GM23248 (cell line): ENCODE data around the gene RASGEF1B. TPM values are rescaled to one million over a fixed set of nuclear protein-coding genes. Genes with fewer than 3 reads are reported as not detected.

Experiments
- DNase-seq: peaks from one replicate; pipeline ENCODE4 v3.0.0-alpha.2; 2015
- H2AFZ ChIP-seq: fragments of 200-600 bp; sonication (generic); 2 replicates; pipeline ENCODE4 v1.6.1; 2016; ENCODE audit warnings: antibody characterized with exemption
- H3F3A ChIP-seq: fragments of 200-600 bp; sonication (generic); 2 replicates; pipeline ENCODE4 v1.6.1; 2016; ENCODE audit warnings: mild to moderate bottlenecking, antibody characterized with exemption, mixed run types; ENCODE audit not compliant: insufficient read depth
- H3K27ac ChIP-seq: fragments of 200-600 bp; sonication (generic); 2 replicates; pipeline ENCODE4 v1.5.1; 2016; ENCODE audit warnings: mild to moderate bottlenecking
- H3K27me3 ChIP-seq: fragments of 200-600 bp; sonication (generic); replicated peaks from 2 replicates; pipeline ENCODE4 v1.6.1; 2016; ENCODE audit warnings: mild to moderate bottlenecking; ENCODE audit not compliant: insufficient read depth
- H3K36me3 ChIP-seq: fragments of 200-600 bp; sonication (generic); 2 replicates; pipeline ENCODE4 v1.6.1; 2016; ENCODE audit warnings: low read depth, mild to moderate bottlenecking
- H3K4me1 ChIP-seq: fragments of 200-600 bp; sonication (generic); 2 replicates; pipeline ENCODE4 v1.6.1; 2016; ENCODE audit warnings: mild to moderate bottlenecking; ENCODE audit not compliant: insufficient read depth
- H3K4me2 ChIP-seq: fragments of 200-600 bp; sonication (generic); one replicate; pipeline ENCODE4 v1.6.1; 2016; ENCODE audit warnings: mild to moderate bottlenecking; ENCODE audit not compliant: unreplicated experiment
- H3K4me3 ChIP-seq: fragments of 200-600 bp; sonication (generic); 2 replicates; pipeline ENCODE4 v1.5.1; 2016; ENCODE audit warnings: mild to moderate bottlenecking
- H3K79me2 ChIP-seq: fragments of 200-600 bp; sonication (generic); 2 replicates; pipeline ENCODE4 v1.6.1; 2016; ENCODE audit warnings: mild to moderate bottlenecking; ENCODE audit not compliant: insufficient read depth
- H3K9ac ChIP-seq: fragments of 200-600 bp; sonication (generic); 2 replicates; pipeline ENCODE4 v1.6.1; 2016; ENCODE audit warnings: mild to moderate bottlenecking
- H3K9me2 ChIP-seq: fragments of 200-600 bp; sonication (generic); 2 replicates; pipeline ENCODE4 v1.6.1; 2016; ENCODE audit warnings: mixed run types, mild to moderate bottlenecking, moderate library complexity; ENCODE audit not compliant: insufficient read depth
- H3K9me3 ChIP-seq: fragments of 200-600 bp; sonication (generic); one replicate; pipeline ENCODE4 v1.6.1; 2017; ENCODE audit warnings: low read depth
- H4K20me1 ChIP-seq: fragments of 200-600 bp; sonication (generic); 2 replicates; pipeline ENCODE4 v1.6.0; 2016; ENCODE audit not compliant: insufficient read depth
- EZH2 ChIP-seq: fragments of 200-600 bp; sonication (generic); IDR thresholded peaks from 2 replicates; pipeline ENCODE4 v1.6.1; 2018; ENCODE audit warnings: antibody characterized with exemption, mild to moderate bottlenecking; ENCODE audit not compliant: insufficient read depth, poor library complexity, severe bottlenecking
- EZH2phosphoT487 ChIP-seq: fragments of 200-600 bp; sonication (generic); IDR thresholded peaks from 2 replicates; pipeline ENCODE4 v1.6.1; 2018; ENCODE audit warnings: antibody characterized with exemption, moderate library complexity, mild to moderate bottlenecking, low read depth; ENCODE audit not compliant: insufficient read depth
- WGBS, 2 experiments: methylation state at CpG; one replicate each; pipeline ENCODE4 v1.1.6; 2015 to 2017; ENCODE audit warnings: low lambda C conversion rate in 2 of 2, low coverage in 1 of 2; ENCODE audit errors: missing lambda C conversion rate in 2 of 2; 5-methylcytosine and 5-hydroxymethylcytosine counted together
- in situ Hi-C: fragments of 300-500 bp; cut with MboI; formaldehyde crosslinking; loops from 2 replicates; pipeline ENCODE4 v1.15.0; 2020
- polyA plus RNA-seq: library from polyadenylated mRNA; unstranded; fragments of >200 nt; fragmentation: Nextera tagmentation; extraction: Ambion mirVana; gene quantifications from 2 replicates; pipeline ENCODE4 v1.2.1, GENCODE V29; 2016
- total RNA-seq: library from RNA; depleted of rRNA; stranded (reverse); fragments of >200 nt; shearing (Covaris generic); gene quantifications from 2 replicates; pipeline ENCODE4 v1.2.3, GENCODE V29; 2014

RASGEF1B gene
- total and polyA plus RNA-seq, 2 experiments from 2014 or later, result 0.09 TPM; not detected in 1

- Histone ChIP-seq H3K9ac (no peak overlapping the region), H3K4me1 (peaks cover 4% of the 10 kb centered on the region; the same call in 1 of the 2 replicates), H3K79me2 (no peaks in the 10 kb centered on the region), H3K9me3 (no peaks in the 10 kb centered on the region), H3K9me2 (no peaks in the 10 kb centered on the region), H2AFZ (peak overlapping the region; percentile 83), H3K4me2 (peak overlapping the region; percentile 67), H3K27ac (no peak overlapping the region), H4K20me1 (no peaks in the 10 kb centered on the region), H3K4me3 (peak overlapping the region; percentile 78), H3K27me3 (peaks cover 37% of the 10 kb centered on the region), H3K36me3 (no peaks in the 10 kb centered on the region), H3F3A (no peaks in the 10 kb centered on the region)
- DNase-seq, result peak; percentile 53
- TF ChIP-seq EZH2phosphoT487 (no peak), EZH2 (no peak)
- WGBS, 2 experiments, result 51 to 52% methylated on average over 9 of the region's 9 CpGs
- in situ Hi-C loops, result loop anchor here (10.0 to 25.0 kb wide), 2 partner anchors 362 to 740 kb away; no protein-coding TSS in a partner anchor
Measured at GRCh38 chr4:81472281-81473182, 825 bp upstream of the RASGEF1B start.

- WGBS, 2 experiments, result 1 to 3% methylated on average over 20 to 21 of the region's 21 CpGs
- Histone ChIP-seq H4K20me1 (no peaks in the 10 kb centered on the region), H3K9me3 (no peaks in the 10 kb centered on the region), H3K4me2 (peak overlapping the region; percentile 67), H3K4me1 (peaks cover 9% of the 10 kb centered on the region; the same call in 1 of the 2 replicates), H3K79me2 (no peaks in the 10 kb centered on the region), H2AFZ (peak overlapping the region; percentile 83), H3K9ac (peak overlapping the region; percentile 65), H3K9me2 (no peaks in the 10 kb centered on the region), H3K27ac (no peak overlapping the region), H3K27me3 (peaks cover 37% of the 10 kb centered on the region), H3F3A (no peaks in the 10 kb centered on the region), H3K4me3 (peak overlapping the region; percentile 78), H3K36me3 (no peaks in the 10 kb centered on the region)
- TF ChIP-seq EZH2 (no peak), EZH2phosphoT487 (no peak)
- DNase-seq, result no peak
- in situ Hi-C loops, result loop anchor here (10.0 to 25.0 kb wide), 2 partner anchors 364 to 741 kb away; no protein-coding TSS in a partner anchor
Measured at GRCh38 chr4:81471298-81471587, 464 bp downstream of the RASGEF1B start.

DNA sequence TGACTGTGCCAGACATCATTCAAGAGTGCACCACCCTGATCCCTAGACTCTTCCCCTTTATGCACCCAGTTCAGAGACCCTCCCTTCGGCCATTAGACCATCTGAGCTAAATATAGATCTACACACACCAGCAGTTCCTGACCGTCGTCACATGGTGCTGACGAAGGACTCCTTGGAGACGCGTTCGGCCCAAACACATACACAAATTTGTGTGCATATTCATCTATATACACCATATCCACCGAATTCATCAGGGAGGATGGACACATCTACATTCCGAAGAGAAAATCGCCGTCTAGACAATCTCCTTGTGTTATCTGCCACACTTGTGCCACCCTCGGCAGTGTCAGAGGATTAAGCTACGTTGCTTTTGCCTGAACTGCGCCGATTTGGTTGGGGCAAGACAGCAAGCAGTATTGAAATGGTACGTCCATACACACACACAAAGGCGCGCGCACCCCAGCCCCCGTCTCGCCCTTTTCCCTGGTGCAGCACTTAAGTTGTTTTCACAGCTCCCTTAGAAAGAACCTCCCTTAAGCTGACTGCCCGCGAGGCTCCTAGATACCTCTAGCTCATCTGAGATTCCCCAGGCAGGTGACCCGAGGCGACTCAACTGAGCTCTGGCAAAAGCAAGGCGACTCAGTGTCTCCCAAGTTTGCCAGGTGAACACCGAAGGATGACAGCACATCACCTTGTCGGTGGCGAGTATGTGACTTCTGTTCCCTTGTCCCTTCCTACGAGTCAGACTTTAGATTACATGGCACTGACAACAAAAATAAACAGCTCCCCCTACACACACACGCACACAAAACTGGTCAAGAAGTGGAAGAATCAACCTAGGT, 1.0 kb downstream of the RASGEF1B start:
- H2AFZ ChIP-seq, result peak overlapping the region; percentile 83
- peaks cover 9% of the 10 kb centered on the region; the same call in 1 of the 2 replicates for H3K4me1 ChIP-seq
- no peak overlapping the region for H3K27ac ChIP-seq
- DNase-seq, result peak; percentile 37
- no peak for TF ChIP-seq EZH2
- no peak for TF ChIP-seq EZH2phosphoT487
- WGBS, 2 experiments, result 2% methylated on average over 31 of the region's 31 CpGs
- H3K4me2 ChIP-seq, result peak overlapping the region; percentile 67
- H3F3A ChIP-seq, result no peaks in the 10 kb centered on the region
- peak overlapping the region; percentile 65; the same call in 1 of the 2 replicates for H3K9ac ChIP-seq
- peak overlapping the region; percentile 78 for H3K4me3 ChIP-seq
- in situ Hi-C loops, result loop anchor here (10.0 to 25.0 kb wide), 2 partner anchors 364 to 742 kb away; no protein-coding TSS in a partner anchor
- peaks cover 37% of the 10 kb centered on the region for H3K27me3 ChIP-seq
- H3K79me2 ChIP-seq, result no peaks in the 10 kb centered on the region
- no peaks in the 10 kb centered on the region for H3K9me3 ChIP-seq
- H3K9me2 ChIP-seq, result no peaks in the 10 kb centered on the region
- no peaks in the 10 kb centered on the region for H4K20me1 ChIP-seq
- H3K36me3 ChIP-seq, result no peaks in the 10 kb centered on the region

- WGBS, 2 experiments, result 47 to 50% methylated on average over 7 of the region's 7 CpGs
- H3K4me3 ChIP-seq, result no peak overlapping the region; the same call in 1 of the 2 replicates
Measured at GRCh38 chr4:81469781-81470455, 1.8 kb downstream of the RASGEF1B start.

More at GRCh38 chr4:81469781-81470455, 1.8 kb downstream of the RASGEF1B start:
- Histone ChIP-seq H3K9me3 (no peaks in the 10 kb centered on the region), H2AFZ (no peak overlapping the region), H3K9me2 (no peaks in the 10 kb centered on the region), H3K27ac (no peak overlapping the region), H3K36me3 (no peaks in the 10 kb centered on the region), H3K4me2 (peak overlapping the region; percentile 67), H3K79me2 (no peaks in the 10 kb centered on the region), H3K9ac (no peak overlapping the region), H3K4me1 (peaks cover 9% of the 10 kb centered on the region; the same call in 1 of the 2 replicates), H3F3A (no peaks in the 10 kb centered on the region), H4K20me1 (no peaks in the 10 kb centered on the region), H3K27me3 (peaks cover 37% of the 10 kb centered on the region)
- no peak for DNase-seq
- no peak for TF ChIP-seq EZH2phosphoT487
- in situ Hi-C loops, result loop anchor here (10.0 to 25.0 kb wide), 2 partner anchors 365 to 742 kb away; no protein-coding TSS in a partner anchor
